GM18502 (cell line): Measurements from ENCODE around the gene ASH1L.
"Not testable (repeated sequence)": the region's sequence is repeated elsewhere in the genome, so short reads cannot be mapped to it uniquely, and the experiment has no call there.

Experiments
- ATAC-seq: cut with Tn5 transposase; IDR thresholded peaks from one replicate; pipeline ENCODE4 v1.9.1; 2021; ENCODE audit warnings: mild to moderate bottlenecking; ENCODE audit not compliant: unreplicated experiment, poor library complexity

The ASH1L gene

DNA sequence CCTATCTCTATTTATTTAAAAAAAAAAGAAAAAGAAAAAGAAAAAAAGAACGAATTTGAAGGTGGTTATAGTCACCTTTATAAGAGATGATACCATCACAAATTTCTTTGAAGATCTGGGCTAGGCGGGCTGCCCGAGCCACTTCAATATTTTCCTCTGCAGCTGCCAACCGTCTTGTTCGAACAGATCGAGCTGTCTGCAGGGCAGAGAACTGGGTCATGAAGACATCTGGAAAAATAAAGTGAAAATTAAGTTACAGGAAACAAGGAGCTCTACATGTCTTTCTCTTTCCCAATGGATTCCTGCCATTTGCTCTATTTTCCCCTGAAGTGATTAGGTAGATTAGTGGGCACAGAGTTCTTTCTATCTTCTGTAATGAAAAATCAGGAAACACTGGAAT lies 210.0 kb downstream of the ASH1L start:
- ATAC-seq: no peak

DNA sequence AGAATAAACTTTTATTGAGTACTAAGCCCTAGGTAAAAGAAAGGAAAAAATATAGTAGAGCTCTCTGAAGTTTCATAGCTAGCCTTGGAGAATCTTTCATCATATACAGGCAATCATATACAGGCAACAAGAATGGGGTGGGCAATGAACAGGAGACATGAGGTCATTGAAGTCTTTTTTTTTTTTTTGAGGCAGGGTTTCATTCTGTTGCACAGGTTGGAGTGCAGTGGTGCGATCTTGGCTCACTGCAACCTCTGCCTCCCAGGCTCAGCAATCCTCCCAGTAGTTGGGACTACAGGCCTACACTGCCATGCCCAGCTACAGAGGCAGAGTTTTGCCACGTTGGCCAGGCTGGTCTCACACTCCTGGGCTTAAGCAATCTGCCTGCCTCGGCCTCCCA lies 219.8 kb downstream of the ASH1L start:
- ATAC-seq: no peak

- ATAC-seq: no peak
These were observed 223.0 kb downstream of the ASH1L start for GRCh38 chr1:155339515-155340097.

DNA sequence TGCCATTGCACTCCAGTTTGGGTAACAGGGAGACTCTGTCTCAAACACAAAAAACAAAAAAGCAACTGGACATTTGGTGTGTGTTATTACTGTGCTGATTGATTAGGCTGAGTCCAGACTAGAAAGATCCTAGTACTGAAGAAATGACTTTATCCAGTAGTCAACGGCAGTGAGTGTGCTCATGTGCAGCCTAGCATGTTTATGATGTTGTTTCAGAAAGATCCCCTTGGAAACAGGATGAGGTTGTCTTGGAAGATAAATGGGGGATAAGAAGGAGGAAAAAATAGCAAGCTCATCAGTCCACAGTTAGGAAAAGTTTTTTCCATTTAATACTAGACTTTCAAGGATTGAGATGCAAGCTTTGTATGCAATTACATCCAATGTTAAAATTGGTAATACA lies 227.6 kb downstream of the ASH1L start:
- no peak for ATAC-seq

DNA sequence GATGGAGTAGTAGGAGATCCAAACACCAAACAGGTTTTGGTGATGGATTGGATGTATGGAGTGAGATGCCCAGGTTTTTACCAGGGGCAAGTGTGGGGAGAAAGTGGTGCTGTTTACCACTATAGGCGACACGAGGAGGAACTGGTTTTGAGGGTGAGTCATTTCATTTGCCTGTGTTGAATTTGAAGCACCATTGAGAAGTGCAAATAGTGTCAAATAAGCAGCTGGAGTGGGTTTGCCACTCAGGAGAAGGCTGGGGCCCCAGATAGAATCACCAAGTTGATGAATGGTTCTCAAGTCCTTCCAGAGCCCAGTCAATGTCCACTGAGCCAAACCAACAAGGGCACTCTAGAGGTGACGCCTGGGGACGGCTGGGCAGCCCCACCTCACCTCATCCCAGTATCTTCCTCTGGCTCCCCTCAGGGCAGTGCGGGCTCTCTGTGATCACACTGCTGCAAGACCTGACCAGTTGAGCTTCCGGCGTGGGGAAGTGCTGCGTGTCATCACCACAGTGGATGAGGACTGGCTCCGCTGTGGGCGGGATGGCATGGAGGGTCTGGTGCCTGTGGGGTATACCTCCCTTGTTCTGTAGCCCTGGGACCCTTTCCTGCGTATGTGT lies 232.5 kb downstream of the ASH1L start:
- ATAC-seq: no peak

DNA sequence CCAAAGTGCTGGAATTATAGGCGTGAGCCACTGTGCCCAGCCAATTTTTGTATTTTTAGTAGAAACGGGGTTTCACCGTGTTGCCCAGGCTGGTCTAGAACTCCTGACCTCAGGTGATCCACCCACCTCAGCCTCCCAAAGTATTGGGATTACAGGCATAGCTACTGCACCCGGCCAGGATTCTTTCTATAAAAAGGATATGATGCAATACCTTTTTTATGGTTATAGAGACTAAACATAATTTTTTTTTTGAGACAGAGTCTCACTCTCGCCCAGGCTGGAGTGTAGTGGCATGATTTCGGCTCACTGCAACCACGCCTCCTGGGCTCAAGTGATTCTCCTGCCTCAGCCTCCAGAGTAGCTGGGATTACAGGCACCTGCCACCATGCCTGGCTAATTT lies 233.7 kb downstream of the ASH1L start:
- not testable (repeated sequence) for ATAC-seq

GRCh38 chr1:155327981-155328380 lies 234.6 kb downstream of the ASH1L start:
- ATAC-seq: no peak

DNA sequence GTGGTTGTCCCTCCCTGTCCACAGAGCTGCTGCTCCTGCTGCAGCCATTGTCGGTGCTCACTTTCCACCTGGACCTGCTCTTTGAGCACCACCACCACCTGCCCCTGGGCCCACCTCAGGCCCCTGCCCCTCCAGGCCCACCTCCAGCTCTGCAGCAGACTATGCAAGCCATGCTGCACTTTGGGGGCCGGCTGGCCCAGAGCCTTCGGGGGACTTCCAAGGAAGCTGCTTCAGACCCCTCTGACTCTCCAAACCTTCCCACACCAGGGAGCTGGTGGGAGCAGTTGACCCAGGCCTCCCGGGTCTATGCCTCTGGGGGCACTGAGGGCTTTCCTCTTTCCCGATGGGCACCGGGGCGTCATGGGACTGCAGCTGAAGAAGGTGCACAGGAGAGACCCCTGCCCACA lies 236.0 kb downstream of the ASH1L start:
- ATAC-seq: no peak

GRCh38 chr1:155326020-155326526 lies 236.5 kb downstream of the ASH1L start:
- no peak for ATAC-seq

- ATAC-seq: no peak
These were observed 237.1 kb downstream of the ASH1L start for GRCh38 chr1:155325603-155325893.

DNA sequence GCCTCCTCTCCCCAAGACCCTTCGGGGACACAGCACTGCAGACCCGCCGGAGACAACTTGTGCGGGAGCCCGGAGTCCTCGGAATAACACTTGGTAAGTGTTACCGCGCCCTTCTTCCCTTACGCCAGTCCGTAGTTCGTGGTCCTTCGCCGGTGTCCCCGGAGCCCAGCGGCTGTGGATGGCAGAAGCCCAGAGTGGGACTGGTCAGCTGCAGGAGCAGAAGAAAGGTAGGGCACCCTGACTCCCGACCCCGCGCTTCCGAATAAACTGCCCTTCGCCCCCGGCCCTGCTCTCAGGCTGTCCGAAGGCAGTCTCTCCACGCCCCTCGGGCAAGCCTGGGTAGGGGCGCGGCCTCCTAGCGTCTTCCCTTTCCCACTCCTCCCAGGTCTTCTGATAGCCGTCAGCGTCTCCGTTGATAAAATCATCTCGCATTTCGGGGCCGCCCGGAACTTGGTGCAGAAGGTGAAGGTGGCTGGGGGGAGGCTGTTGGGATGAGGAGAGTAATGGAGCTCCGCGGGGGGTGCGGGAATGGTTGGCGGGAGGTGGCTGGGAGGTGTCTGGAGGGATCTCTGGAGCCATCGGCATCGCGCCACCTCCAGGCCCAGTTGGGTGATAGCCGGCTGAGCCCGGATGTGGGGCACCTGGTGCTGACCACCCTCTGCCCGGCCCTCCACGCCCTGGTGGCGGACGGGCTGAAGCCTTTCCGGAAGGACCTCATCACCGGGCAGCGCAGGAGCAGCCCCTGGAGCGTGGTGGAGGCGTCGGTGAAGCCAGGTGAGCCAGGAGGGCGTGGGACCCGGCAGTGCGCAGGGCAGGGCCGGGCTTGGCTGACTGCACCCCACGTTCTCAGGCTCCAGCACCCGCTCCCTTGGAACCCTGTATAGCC lies 237.6 kb downstream of the ASH1L start:
- ATAC-seq: no peak

GRCh38 chr1:155324037-155324716 lies 238.4 kb downstream of the ASH1L start:
- peak; percentile 64 for ATAC-seq

GRCh38 chr1:155323729-155324036 lies 238.9 kb downstream of the ASH1L start:
- peak; percentile 47 for ATAC-seq

GRCh38 chr1:155322953-155323728 lies 239.5 kb downstream of the ASH1L start:
- peak; percentile 51 for ATAC-seq

DNA sequence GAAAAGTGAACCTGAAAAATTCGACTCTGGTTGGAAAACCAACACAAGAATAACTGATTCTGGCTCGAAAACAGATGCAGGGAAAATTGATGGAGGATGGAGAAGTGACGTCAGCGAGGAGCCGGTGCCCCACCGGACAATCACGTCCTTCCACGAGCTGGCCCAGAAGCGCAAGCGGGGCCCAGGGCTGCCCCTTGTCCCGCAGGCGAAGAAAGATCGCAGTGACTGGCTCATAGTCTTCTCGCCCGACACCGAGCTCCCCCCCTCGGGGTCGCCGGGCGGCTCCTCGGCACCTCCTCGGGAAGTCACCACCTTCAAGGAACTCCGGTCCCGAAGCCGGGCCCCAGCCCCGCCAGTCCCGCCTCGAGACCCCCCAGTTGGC lies 240.0 kb downstream of the ASH1L start:
- no peak for ATAC-seq

DNA sequence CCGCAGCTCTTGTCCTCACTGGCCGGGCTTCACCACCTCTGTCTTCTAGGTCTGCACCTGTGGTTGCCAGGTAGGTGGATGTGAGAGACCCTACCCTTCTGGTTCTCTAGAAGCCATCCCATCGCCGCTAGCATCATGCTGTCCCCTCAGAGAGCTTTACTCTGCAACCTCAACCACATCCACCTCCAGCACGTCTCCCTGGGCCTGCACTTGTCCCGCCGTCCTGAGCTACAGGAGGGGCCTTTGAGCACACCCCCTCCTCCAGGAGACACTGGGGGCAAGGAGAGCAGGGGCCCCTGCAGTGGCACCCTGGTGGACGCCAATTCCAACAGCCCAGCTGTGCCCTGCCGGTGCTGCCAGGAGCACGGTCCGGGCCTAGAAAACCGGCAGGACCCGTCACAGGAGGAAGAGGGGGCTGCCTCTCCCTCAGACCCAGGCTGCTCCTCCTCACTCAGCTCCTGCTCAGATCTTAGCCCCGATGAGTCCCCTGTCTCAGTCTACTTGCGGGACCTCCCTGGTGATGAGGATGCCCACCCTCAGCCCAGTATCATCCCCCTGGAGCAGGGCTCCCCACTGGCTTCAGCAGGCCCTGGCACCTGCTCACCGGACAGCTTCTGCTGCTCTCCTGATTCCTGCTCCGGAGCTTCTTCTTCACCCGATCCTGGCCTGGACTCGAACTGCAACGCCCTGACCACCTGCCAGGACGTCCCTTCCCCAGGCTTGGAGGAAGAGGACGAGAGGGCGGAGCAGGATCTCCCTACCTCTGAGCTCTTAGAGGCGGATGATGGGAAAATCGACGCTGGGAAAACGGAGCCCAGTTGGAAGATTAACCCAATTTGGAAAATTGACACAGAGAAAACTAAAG lies 240.7 kb downstream of the ASH1L start:
- no peak for ATAC-seq

DNA sequence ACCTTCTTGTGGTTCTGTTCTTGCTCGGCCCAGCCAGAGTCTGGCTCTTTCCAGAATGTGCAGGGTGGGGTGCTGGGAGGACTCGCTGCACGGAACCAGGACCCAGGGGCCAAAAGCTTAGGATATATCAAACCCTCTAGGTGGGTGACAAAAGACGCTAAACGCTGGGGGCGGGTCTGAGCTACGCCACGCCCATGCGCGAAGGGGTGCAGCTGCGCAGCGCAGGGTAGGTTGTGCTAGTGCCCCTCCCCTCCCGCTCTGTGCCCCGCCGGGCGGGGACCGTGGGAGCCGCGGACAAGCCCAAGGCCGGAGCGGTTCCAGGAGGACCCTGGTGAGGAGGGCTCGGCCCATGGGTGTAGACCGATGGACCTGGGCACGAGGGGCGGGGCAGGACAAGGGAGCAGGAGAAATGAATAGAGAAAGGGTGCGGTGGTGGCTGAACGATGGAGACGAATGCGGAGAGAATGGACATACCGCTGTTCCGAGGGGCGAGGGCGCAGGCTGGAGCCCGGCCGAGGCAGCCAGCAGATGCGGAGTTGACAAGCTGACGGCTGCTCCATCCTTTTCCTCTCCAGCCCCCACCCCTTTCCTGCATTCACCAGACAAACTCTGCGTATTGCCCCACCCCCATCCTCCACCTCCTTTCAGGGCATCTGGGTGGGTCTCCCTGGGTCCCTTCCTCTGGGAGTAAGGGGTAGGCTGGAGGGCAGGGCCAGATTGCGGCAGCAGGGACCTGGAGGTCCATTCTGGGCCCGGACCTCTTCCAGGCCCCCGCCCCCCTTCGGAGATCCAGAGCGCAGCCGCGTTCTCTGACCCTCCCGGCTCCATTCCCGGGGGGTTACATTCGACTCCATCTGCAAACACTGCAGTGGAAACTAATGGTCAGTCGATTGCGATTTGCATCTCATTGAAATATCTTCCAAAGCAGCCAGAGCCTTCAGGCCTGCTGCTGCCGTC lies 241.7 kb downstream of the ASH1L start, which contains the start of gene RUSC1:
Gene RUSC1, plus strand, starts transcription at position 234 of the 957 bp plus-strand sequence. CDS start 880 bp downstream, outside the sequence.
- ATAC-seq: no peak

- ATAC-seq: no peak
These were observed 242.4 kb downstream of the ASH1L start for GRCh38 chr1:155320252-155320651.
